Measurements from ENCODE around the gene RASA3. TPM values are rescaled to one million over a fixed set of nuclear protein-coding genes. Genes with fewer than 3 reads are reported as not detected.

RASA3 gene
- total and polyA plus RNA-seq, 2 donors (not counting 3 experiments of a cell fraction or from before 2014, with no cell fraction given) = 26.5 to 53.8 TPM

DNA sequence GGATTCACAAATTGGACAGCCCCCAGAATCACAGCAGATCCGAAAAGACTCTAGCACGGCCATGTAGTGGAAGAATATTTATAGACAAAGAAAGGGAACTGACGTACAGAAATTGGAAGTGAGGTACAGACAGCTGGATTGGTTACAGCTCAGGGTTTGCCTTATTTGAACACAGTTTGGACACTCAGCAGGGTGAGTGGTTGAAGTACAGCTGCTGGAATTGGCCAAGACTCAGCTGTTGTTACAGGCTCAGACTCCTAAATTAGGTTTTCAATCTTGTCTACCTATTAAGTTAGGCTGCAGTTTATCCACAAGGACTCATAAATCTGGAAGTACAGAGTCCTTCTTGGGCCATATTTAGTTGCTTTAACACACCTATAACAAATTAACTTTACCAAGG is 40.8 kb upstream of the RASA3 start:
- CTCF ChIA-PET = interaction anchor here (0.5 kb wide), 1 partner anchor 427 kb away, joined by 4 read pairs; no protein-coding TSS in a partner anchor

DNA sequence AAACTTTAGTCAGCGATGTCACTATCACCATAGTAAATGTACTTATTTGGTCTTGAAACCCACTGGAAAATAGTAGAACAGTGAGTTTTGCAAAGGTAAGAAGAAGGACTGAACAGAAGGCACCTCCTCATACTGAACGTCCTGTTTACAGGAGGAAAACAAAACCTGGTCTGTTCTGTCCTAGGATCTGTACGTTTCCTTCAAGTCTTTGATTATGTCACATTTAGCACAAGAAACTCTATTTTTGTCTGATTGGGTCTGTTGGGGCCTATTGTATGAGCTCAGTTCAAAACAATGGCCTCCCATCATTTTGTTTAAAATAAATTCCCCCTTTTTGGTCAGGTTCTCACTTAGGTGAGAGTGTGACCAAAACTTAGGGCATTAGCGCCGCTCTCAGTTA is 35.5 kb upstream of the RASA3 start:
- Histone ChIP-seq H3K9me3 (replicated peaks; ENCODE audit: control insufficient read depth, insufficient read depth, low read length) (no peaks in the 10 kb centered on the region), H3K4me3 (replicated peaks in 1 of 3; ENCODE audit: insufficient read depth in 1 of 3, low read depth in 1 of 3, low read length in 3 of 3) (no peak overlapping the region), H3K79me2 (ENCODE audit: control insufficient read depth, insufficient read depth, low read length) (no peaks in the 10 kb centered on the region), H2AFZ (ENCODE audit: low read depth, low read length) (no peak overlapping the region), H3K9me1 (replicated peaks; ENCODE audit: control insufficient read depth, extremely low read depth, insufficient read depth, low read length) (no peaks in the 10 kb centered on the region), H4K20me1 (replicated peaks; ENCODE audit: control insufficient read depth, extremely low read depth, insufficient read depth, low read length) (no peaks in the 10 kb centered on the region), H3K4me2 (ENCODE audit: insufficient read depth, low read length) (no peak overlapping the region), H3K27me3 (ENCODE audit: control insufficient read depth in 2 of 2, insufficient read depth in 2 of 2, low read length in 2 of 2) (peaks cover 4 to 9% of the 10 kb centered on the region in 2 experiments), H3K36me3 (ENCODE audit: control insufficient read depth in 2 of 2, extremely low read depth in 1 of 2, insufficient read depth in 2 of 2, low read length in 2 of 2) (no peaks in the 10 kb centered on the region), H3K4me1 (ENCODE audit: control insufficient read depth, extremely low read depth, insufficient read depth, low read length) (no peaks in the 10 kb centered on the region), H3K27ac (ENCODE audit: insufficient read depth, low read depth, low read length) (no peak overlapping the region), H3K9ac (replicated peaks; ENCODE audit: extremely low read depth, insufficient read depth, low read length) (no peak overlapping the region)
- CTCF ChIA-PET = interaction anchor here (1.1 kb wide), 1 partner anchor 19 kb away, joined by 3 read pairs; no protein-coding TSS in a partner anchor
- dilution Hi-C loops (cut with MboI; ENCODE audit: extremely low pct_ligation_motif_present, low sequenced_read_pairs) = no loop called here
- BruUV-seq (replicated peaks) = no TSS peak
- DNase-seq (ENCODE audit: low read depth, low spot score) = no peak
- POLR2A ChIA-PET = no interaction called here
- FAIRE-seq = no peak
- TF ChIP-seq GATA2 (IDR thresholded peaks at IDR 0.05; ENCODE audit: insufficient read depth, insufficient read length, low read depth, low read length) = no peak
- no peak for TF ChIP-seq POLR2AphosphoS5 (IDR thresholded peaks at IDR 0.05; ENCODE audit: insufficient read depth, low read depth, low read length)
- no peak for TF ChIP-seq EZH2 (IDR thresholded peaks at IDR 0.05; ENCODE audit: borderline replicate concordance, low read depth, low read length, severe bottlenecking)
- TF ChIP-seq, protein P1, sequence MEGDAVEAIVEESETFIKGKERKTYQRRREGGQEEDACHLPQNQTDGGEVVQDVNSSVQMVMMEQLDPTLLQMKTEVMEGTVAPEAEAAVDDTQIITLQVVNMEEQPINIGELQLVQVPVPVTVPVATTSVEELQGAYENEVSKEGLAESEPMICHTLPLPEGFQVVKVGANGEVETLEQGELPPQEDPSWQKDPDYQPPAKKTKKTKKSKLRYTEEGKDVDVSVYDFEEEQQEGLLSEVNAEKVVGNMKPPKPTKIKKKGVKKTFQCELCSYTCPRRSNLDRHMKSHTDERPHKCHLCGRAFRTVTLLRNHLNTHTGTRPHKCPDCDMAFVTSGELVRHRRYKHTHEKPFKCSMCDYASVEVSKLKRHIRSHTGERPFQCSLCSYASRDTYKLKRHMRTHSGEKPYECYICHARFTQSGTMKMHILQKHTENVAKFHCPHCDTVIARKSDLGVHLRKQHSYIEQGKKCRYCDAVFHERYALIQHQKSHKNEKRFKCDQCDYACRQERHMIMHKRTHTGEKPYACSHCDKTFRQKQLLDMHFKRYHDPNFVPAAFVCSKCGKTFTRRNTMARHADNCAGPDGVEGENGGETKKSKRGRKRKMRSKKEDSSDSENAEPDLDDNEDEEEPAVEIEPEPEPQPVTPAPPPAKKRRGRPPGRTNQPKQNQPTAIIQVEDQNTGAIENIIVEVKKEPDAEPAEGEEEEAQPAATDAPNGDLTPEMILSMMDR (IDR thresholded peaks at IDR 0.05; ENCODE audit: extremely low read depth in 1 of 2, insufficient read depth in 1 of 2, low read depth in 1 of 2, low read length in 2 of 2) = no peak
- TF ChIP-seq FOS (IDR thresholded peaks at IDR 0.05; ENCODE audit: borderline replicate concordance, insufficient read depth, low read length) = no peak
- no peak for TF ChIP-seq MYC (IDR thresholded peaks at IDR 0.05; ENCODE audit: low read depth, low read length)
- TF ChIP-seq POLR2A (IDR thresholded peaks at IDR 0.05; ENCODE audit: low read depth, low read length) = no peak
- TF ChIP-seq, protein P2, sequence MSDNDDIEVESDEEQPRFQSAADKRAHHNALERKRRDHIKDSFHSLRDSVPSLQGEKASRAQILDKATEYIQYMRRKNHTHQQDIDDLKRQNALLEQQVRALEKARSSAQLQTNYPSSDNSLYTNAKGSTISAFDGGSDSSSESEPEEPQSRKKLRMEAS (IDR thresholded peaks at IDR 0.05; ENCODE audit: insufficient read depth, insufficient read length) = no peak
- no peak for TF ChIP-seq JUN (IDR thresholded peaks at IDR 0.05; ENCODE audit: borderline replicate concordance, insufficient read depth, insufficient read length, low read depth)
- intact Hi-C loops (cut with micrococcal nuclease) = no loop called here

More for the DNA sequence above, 40.8 kb upstream of the RASA3 start:
- intact Hi-C loops (cut with micrococcal nuclease) = no loop called here
- Histone ChIP-seq H3K9ac (replicated peaks; ENCODE audit: extremely low read depth, insufficient read depth, low read length) (no peak overlapping the region), H3K9me3 (replicated peaks; ENCODE audit: control insufficient read depth, insufficient read depth, low read length) (no peaks in the 10 kb centered on the region), H3K9me1 (replicated peaks; ENCODE audit: control insufficient read depth, extremely low read depth, insufficient read depth, low read length) (no peaks in the 10 kb centered on the region), H3K27me3 (ENCODE audit: control insufficient read depth in 2 of 2, insufficient read depth in 2 of 2, low read length in 2 of 2) (peaks cover 3 to 6% of the 10 kb centered on the region in 2 experiments), H3K79me2 (ENCODE audit: control insufficient read depth, insufficient read depth, low read length) (no peaks in the 10 kb centered on the region), H3K36me3 (ENCODE audit: control insufficient read depth in 2 of 2, extremely low read depth in 1 of 2, insufficient read depth in 2 of 2, low read length in 2 of 2) (no peaks in the 10 kb centered on the region), H3K4me3 (replicated peaks in 1 of 3; ENCODE audit: insufficient read depth in 1 of 3, low read depth in 1 of 3, low read length in 3 of 3) (no peak overlapping the region), H3K4me1 (ENCODE audit: control insufficient read depth, extremely low read depth, insufficient read depth, low read length) (peaks cover 14% of the 10 kb centered on the region), H2AFZ (ENCODE audit: low read depth, low read length) (no peak overlapping the region), H4K20me1 (replicated peaks; ENCODE audit: control insufficient read depth, extremely low read depth, insufficient read depth, low read length) (no peaks in the 10 kb centered on the region), H3K27ac (ENCODE audit: insufficient read depth, low read depth, low read length) (no peak overlapping the region), H3K4me2 (ENCODE audit: insufficient read depth, low read length) (no peak overlapping the region)
- DNase-seq (ENCODE audit: low read depth, low spot score) (no peak), FAIRE-seq (no peak)
- dilution Hi-C loops (cut with MboI; ENCODE audit: extremely low pct_ligation_motif_present, low sequenced_read_pairs) = no loop called here
- TF ChIP-seq GATA2 (IDR thresholded peaks at IDR 0.05; ENCODE audit: insufficient read depth, insufficient read length, low read depth, low read length) = no peak
- TF ChIP-seq, protein P2 (IDR thresholded peaks at IDR 0.05; ENCODE audit: insufficient read depth, insufficient read length) = no peak
- no TSS peak for BruUV-seq (replicated peaks)
- POLR2A ChIA-PET = no interaction called here

Measured in endothelial cell of umbilical vein (primary cell).